ENCODE results near the gene KCNA2. TPM values are rescaled to one million over a fixed set of nuclear protein-coding genes. Genes with fewer than 3 reads are reported as not detected.

Gene KCNA2
- total RNA-seq, 1 donor from 2014 or later, result 0.04 TPM

DNA sequence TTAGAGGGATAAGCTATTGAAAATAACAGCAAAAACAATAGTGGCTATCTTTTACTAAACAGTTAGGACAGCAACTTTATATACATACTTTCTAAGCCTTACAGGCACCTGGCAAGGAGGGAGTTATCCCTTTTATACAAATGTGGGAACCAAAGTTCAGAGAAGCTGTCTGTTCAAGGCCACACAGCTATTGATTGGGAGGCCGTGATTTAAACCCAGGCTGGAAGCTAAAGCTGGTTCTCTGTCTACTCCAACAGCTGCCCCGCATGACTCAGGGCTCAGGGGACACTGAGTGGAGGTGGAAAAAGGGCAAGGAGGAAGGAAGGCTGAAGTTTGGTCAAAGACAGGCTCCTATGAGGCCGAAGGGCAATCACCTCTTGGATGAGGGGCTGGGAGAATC lies 26.7 kb downstream of the KCNA2 start:
- H3K27me3 ChIP-seq, result peaks cover 16% of the 10 kb centered on the region
- H3F3A ChIP-seq (ENCODE audit: low read depth), result no peaks in the 10 kb centered on the region
- H3K9ac ChIP-seq, result no peak overlapping the region
- H3K27ac ChIP-seq, result no peak overlapping the region
- H3K4me3 Mint-ChIP-seq, result no peak overlapping the region
- H2AFZ ChIP-seq (replicated peaks), result no peak overlapping the region
- no peaks in the 10 kb centered on the region for H4K20me1 ChIP-seq (ENCODE audit: low read depth)
- H3K79me2 ChIP-seq (ENCODE audit: low read depth), result no peaks in the 10 kb centered on the region
- peaks cover 7% of the 10 kb centered on the region for H3K4me1 Mint-ChIP-seq
- H3K4me2 ChIP-seq, result no peak overlapping the region
- H3K27ac Mint-ChIP-seq, result no peak overlapping the region
- no peaks in the 10 kb centered on the region for H3K9me3 ChIP-seq (ENCODE audit: low read depth)
- no peaks in the 10 kb centered on the region for H3K36me3 Mint-ChIP-seq
- no peaks in the 10 kb centered on the region for H3K4me1 ChIP-seq
- TF ChIP-seq, protein P1, sequence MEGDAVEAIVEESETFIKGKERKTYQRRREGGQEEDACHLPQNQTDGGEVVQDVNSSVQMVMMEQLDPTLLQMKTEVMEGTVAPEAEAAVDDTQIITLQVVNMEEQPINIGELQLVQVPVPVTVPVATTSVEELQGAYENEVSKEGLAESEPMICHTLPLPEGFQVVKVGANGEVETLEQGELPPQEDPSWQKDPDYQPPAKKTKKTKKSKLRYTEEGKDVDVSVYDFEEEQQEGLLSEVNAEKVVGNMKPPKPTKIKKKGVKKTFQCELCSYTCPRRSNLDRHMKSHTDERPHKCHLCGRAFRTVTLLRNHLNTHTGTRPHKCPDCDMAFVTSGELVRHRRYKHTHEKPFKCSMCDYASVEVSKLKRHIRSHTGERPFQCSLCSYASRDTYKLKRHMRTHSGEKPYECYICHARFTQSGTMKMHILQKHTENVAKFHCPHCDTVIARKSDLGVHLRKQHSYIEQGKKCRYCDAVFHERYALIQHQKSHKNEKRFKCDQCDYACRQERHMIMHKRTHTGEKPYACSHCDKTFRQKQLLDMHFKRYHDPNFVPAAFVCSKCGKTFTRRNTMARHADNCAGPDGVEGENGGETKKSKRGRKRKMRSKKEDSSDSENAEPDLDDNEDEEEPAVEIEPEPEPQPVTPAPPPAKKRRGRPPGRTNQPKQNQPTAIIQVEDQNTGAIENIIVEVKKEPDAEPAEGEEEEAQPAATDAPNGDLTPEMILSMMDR (IDR thresholded peaks at IDR 0.05), result no peak
- DNase-seq (ENCODE audit: low spot score), result no peak
- peaks cover 2% of the 10 kb centered on the region for H3K27me3 Mint-ChIP-seq (ENCODE audit: insufficient read depth, low read depth)
- H3K4me3 ChIP-seq, result no peak overlapping the region
- H3K9me3 Mint-ChIP-seq, result peaks cover 2% of the 10 kb centered on the region
- H3K36me3 ChIP-seq, result no peaks in the 10 kb centered on the region

DNA sequence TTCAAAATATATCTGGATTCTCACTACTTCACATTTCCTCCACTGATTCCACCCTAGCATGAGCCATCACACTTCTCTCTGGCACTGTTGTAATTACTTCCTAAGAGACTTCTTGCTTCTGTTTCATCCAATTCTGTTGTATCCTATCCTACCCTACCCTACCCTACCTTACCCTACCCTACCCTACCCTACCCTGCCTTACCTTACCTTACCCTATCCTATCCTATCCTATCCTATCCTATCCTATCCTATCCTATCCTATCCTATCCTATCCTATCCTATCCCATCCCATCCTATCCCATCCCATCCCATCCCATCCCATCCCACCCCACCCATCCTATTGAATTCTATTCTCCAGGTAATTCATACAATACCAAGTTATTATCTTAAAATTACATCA lies 29.7 kb downstream of the KCNA2 start:
- no peak for DNase-seq (ENCODE audit: low spot score)
- no peak overlapping the region for H3K4me3 ChIP-seq
- H3K27ac ChIP-seq, result no peak overlapping the region
- no peaks in the 10 kb centered on the region for H3K9me3 ChIP-seq (ENCODE audit: low read depth)
- no peak overlapping the region for H3K27ac Mint-ChIP-seq
- H2AFZ ChIP-seq (replicated peaks), result no peak overlapping the region
- H3K4me1 ChIP-seq, result no peaks in the 10 kb centered on the region
- no peak overlapping the region for H3K4me2 ChIP-seq
- peaks cover 2% of the 10 kb centered on the region for H3K9me3 Mint-ChIP-seq
- H3F3A ChIP-seq (ENCODE audit: low read depth), result no peaks in the 10 kb centered on the region
- H3K4me1 Mint-ChIP-seq, result peaks cover under 1% of the 10 kb centered on the region
- no peak overlapping the region for H3K4me3 Mint-ChIP-seq
- no peaks in the 10 kb centered on the region for H3K79me2 ChIP-seq (ENCODE audit: low read depth)
- H3K36me3 ChIP-seq, result no peaks in the 10 kb centered on the region
- H3K9ac ChIP-seq, result no peak overlapping the region
- H3K36me3 Mint-ChIP-seq, result no peaks in the 10 kb centered on the region
- H3K27me3 Mint-ChIP-seq (ENCODE audit: insufficient read depth, low read depth), result no peaks in the 10 kb centered on the region
- TF ChIP-seq EZH2phosphoT487 (IDR thresholded peaks at IDR 0.05), result no peak
- TF ChIP-seq EZH2 (IDR thresholded peaks at IDR 0.05), result no peak
- TF ChIP-seq, protein P1 (IDR thresholded peaks at IDR 0.05), result no peak
- peaks cover 37% of the 10 kb centered on the region for H3K27me3 ChIP-seq
- no peaks in the 10 kb centered on the region for H4K20me1 ChIP-seq (ENCODE audit: low read depth)

DNA sequence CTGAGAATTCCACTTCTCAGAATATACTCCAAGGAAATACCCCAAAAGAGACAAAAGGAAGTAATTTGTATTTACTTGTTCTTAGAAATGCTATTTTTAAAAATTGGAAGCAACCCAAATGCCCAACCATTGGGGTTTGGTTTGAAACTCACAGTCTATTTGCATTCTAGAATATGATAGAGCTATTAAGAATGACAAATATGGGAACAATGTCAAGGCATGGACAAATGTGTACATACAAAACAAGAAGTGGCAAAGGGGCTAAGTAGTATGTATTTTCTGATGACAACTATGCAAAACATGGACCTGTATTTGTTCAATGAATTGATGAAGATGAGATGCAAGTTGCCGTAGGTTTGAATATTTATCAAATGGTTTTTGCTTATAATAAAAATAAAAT lies 32.8 kb downstream of the KCNA2 start:
- TF ChIP-seq, protein P1 (IDR thresholded peaks at IDR 0.05), result no peak
- TF ChIP-seq EZH2phosphoT487 (IDR thresholded peaks at IDR 0.05) (no peak), EZH2 (IDR thresholded peaks at IDR 0.05) (no peak)
- Histone ChIP-seq H4K20me1 (ENCODE audit: low read depth) (no peaks in the 10 kb centered on the region), H3K4me2 (no peak overlapping the region), H3K9me3 (ENCODE audit: low read depth) (no peaks in the 10 kb centered on the region), H3K36me3 (no peaks in the 10 kb centered on the region), H3K4me1 (no peaks in the 10 kb centered on the region), H3K4me3 (no peak overlapping the region), H3K79me2 (ENCODE audit: low read depth) (no peaks in the 10 kb centered on the region), H3F3A (ENCODE audit: low read depth) (no peaks in the 10 kb centered on the region), H3K9ac (no peak overlapping the region), H2AFZ (replicated peaks) (no peak overlapping the region), H3K27me3 (peaks cover 38% of the 10 kb centered on the region), H3K27ac (no peak overlapping the region)
- Mint-ChIP-seq H3K27ac (no peak overlapping the region), H3K4me1 (no peaks in the 10 kb centered on the region), H3K36me3 (no peaks in the 10 kb centered on the region), H3K9me3 (no peaks in the 10 kb centered on the region), H3K27me3 (ENCODE audit: insufficient read depth, low read depth) (peaks cover 5% of the 10 kb centered on the region), H3K4me3 (no peak overlapping the region)
- no peak for DNase-seq (ENCODE audit: low spot score)

DNA sequence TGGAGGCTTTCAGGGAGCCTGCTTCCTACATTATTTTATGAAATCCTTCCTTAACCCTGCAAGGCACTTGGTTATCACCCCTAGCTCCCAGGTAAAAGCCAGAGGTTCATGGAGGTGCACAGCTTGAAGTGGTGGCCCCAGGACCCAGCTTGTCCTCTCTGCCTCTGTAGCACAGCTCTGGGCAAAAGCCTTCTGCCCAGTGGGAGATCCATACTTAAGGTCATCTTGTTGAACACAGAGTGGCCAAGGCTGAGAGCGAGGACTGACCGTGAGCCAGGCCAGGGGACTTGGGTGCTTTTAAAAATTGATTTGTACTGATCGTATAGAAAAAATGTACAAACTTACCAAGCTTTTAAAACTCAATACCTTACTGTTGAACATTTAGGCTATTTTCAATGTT lies 33.4 kb downstream of the KCNA2 start:
- H3K9me3 Mint-ChIP-seq, result no peaks in the 10 kb centered on the region
- no peak overlapping the region for H3K27ac Mint-ChIP-seq
- H2AFZ ChIP-seq (replicated peaks), result no peak overlapping the region
- H3K36me3 Mint-ChIP-seq, result no peaks in the 10 kb centered on the region
- no peaks in the 10 kb centered on the region for H3K36me3 ChIP-seq
- H3K4me1 ChIP-seq, result no peaks in the 10 kb centered on the region
- TF ChIP-seq EZH2 (IDR thresholded peaks at IDR 0.05), result no peak
- no peak for TF ChIP-seq EZH2phosphoT487 (IDR thresholded peaks at IDR 0.05)
- TF ChIP-seq, protein P1 (IDR thresholded peaks at IDR 0.05), result no peak
- H3K79me2 ChIP-seq (ENCODE audit: low read depth), result no peaks in the 10 kb centered on the region
- no peak overlapping the region for H3K9ac ChIP-seq
- no peak for DNase-seq (ENCODE audit: low spot score)
- peaks cover 5% of the 10 kb centered on the region for H3K27me3 Mint-ChIP-seq (ENCODE audit: insufficient read depth, low read depth)
- H3K9me3 ChIP-seq (ENCODE audit: low read depth), result no peaks in the 10 kb centered on the region
- H3K4me1 Mint-ChIP-seq, result no peaks in the 10 kb centered on the region
- H4K20me1 ChIP-seq (ENCODE audit: low read depth), result no peaks in the 10 kb centered on the region
- H3K27ac ChIP-seq, result no peak overlapping the region
- no peak overlapping the region for H3K4me2 ChIP-seq
- H3K4me3 Mint-ChIP-seq, result no peak overlapping the region
- peaks cover 38% of the 10 kb centered on the region for H3K27me3 ChIP-seq
- H3K4me3 ChIP-seq, result no peak overlapping the region
- H3F3A ChIP-seq (ENCODE audit: low read depth), result no peaks in the 10 kb centered on the region

Data from neural progenitor cell (in vitro differentiated cells).